H1 (cell line): Measurements from ENCODE around the gene CMC1. TPM values are rescaled to one million over a fixed set of nuclear protein-coding genes. Genes with fewer than 3 reads are reported as not detected.

Source experiments
- CTCF ChIA-PET: fragments of 300-600 bp; sonication (Branson Sonifier 250); formaldehyde crosslinking; loops from one replicate; lab custom pipeline; 2021; ENCODE audit not compliant: partially characterized antibody; lab: Charles Lee
- POLR2A ChIA-PET: fragments of 300-600 bp; sonication (Branson Sonifier 250); formaldehyde crosslinking; loops from one replicate; lab custom pipeline; 2021; ENCODE audit warnings: inconsistent platforms; ENCODE audit not compliant: partially characterized antibody; lab: Charles Lee
- DNase-seq, 2 experiments: peaks; one replicate each; pipeline versions ENCODE4 v3.0.0 to v3.0.0-alpha.2; 2010 to 2022; ENCODE audit warnings: low spot score in 2 of 2, low read depth in 1 of 2, mixed read lengths in 1 of 2
- FAIRE-seq: peaks from 2 replicates; lab custom pipeline; 2011; peaks lifted over from hg19 to GRCh38; lab: Jason Lieb, UNC
- H2AFZ ChIP-seq: 2 replicates; pipeline ENCODE4 v1.8.1; 2012; ENCODE audit warnings: low read length, inconsistent platforms
- H2AK5ac ChIP-seq: 2 replicates; pipeline ENCODE4 v1.6.1; 2013; ENCODE audit warnings: low read depth, low read length
- H2BK120ac ChIP-seq: replicated peaks from 2 replicates; pipeline ENCODE3; 2013; ENCODE audit warnings: low read depth, low read length, inconsistent platforms
- H2BK12ac ChIP-seq: 2 replicates; pipeline ENCODE4 v1.6.1; 2013; ENCODE audit warnings: low read depth, low read length
- H2BK15ac ChIP-seq: 2 replicates; pipeline ENCODE4 v1.6.1; 2013; ENCODE audit warnings: low read length
- H2BK20ac ChIP-seq: 2 replicates; pipeline ENCODE4 v1.6.1; 2013; ENCODE audit warnings: low read length
- H2BK5ac ChIP-seq: 2 replicates; pipeline ENCODE4 v1.6.1; 2013; ENCODE audit warnings: low read depth, low read length
- H3K14ac ChIP-seq: 2 replicates; pipeline ENCODE4 v1.6.1; 2013; ENCODE audit warnings: inconsistent platforms; ENCODE audit not compliant: insufficient read length
- H3K18ac ChIP-seq: 2 replicates; pipeline ENCODE4 v1.6.1; 2013; ENCODE audit warnings: low read length; ENCODE audit errors: extremely low read depth
- H3K23ac ChIP-seq: 2 replicates; pipeline ENCODE4 v1.6.1; 2013; ENCODE audit warnings: inconsistent platforms; ENCODE audit not compliant: insufficient read length
- H3K23me2 ChIP-seq: 2 replicates; pipeline ENCODE4 v1.6.1; 2013; ENCODE audit warnings: low read depth, low read length
- H3K27ac ChIP-seq: 2 replicates; pipeline ENCODE4 v1.6.1; 2011; ENCODE audit warnings: low read depth, low read length, inconsistent platforms
- H3K27me3 ChIP-seq, 4 experiments: replicated peaks in 1 of 4; 1 replicate in 1 of 4; 2 replicates in 3 of 4; pipeline versions ENCODE4 v1.6.1 to v1.8.1; 2011 to 2013; ENCODE audit warnings: low read length in 3 of 4, mild to moderate bottlenecking in 3 of 4, inconsistent platforms in 2 of 4, mixed read lengths in 2 of 4, moderate library complexity in 1 of 4; ENCODE audit not compliant: control insufficient read depth in 3 of 4, insufficient read depth in 3 of 4; ENCODE audit errors: extremely low read depth in 1 of 4
- H3K36me3 ChIP-seq, 4 experiments: 2 replicates each; pipeline versions ENCODE4 v1.6.1 to v1.8.1; 2011 to 2013; ENCODE audit warnings: mild to moderate bottlenecking in 4 of 4, low read length in 3 of 4, moderate library complexity in 2 of 4, control low read depth in 1 of 4, inconsistent platforms in 1 of 4; ENCODE audit not compliant: insufficient read depth in 4 of 4, control insufficient read depth in 2 of 4
- H3K4ac ChIP-seq: replicated peaks from 2 replicates; pipeline ENCODE3; 2013; ENCODE audit warnings: low read length, low read depth, mixed read lengths, inconsistent platforms; ENCODE audit not compliant: insufficient read length
- H3K4me1 ChIP-seq, 4 experiments: replicated peaks in 1 of 4; 1 replicate in 1 of 4; 2 replicates in 3 of 4; pipeline versions ENCODE4 v1.6.1 to v1.8.1; 2011 to 2013; ENCODE audit warnings: low read length in 3 of 4, inconsistent platforms in 2 of 4, mixed read lengths in 1 of 4; ENCODE audit not compliant: insufficient read depth in 4 of 4, control insufficient read depth in 3 of 4
- H3K4me2 ChIP-seq, 2 experiments: 2 replicates each; pipeline versions ENCODE4 v1.6.1 to v1.8.1; 2011 to 2013; ENCODE audit warnings: low read depth in 2 of 2, low read length in 2 of 2, control low read depth in 1 of 2, inconsistent platforms in 1 of 2, mild to moderate bottlenecking in 1 of 2; ENCODE audit not compliant: insufficient read depth in 1 of 2
- H3K4me3 ChIP-seq, 4 experiments: fragments of 200-600, 300-600 bp in 1 of 4; sonication (generic), shearing (Covaris generic), sonication (Bioruptor Twin) in 1 of 4; 2 replicates each; pipeline versions ENCODE4 v1.5.1 to v1.8.1; 2011 to 2016; ENCODE audit warnings: low read length in 4 of 4, low read depth in 3 of 4, control low read depth in 2 of 4, inconsistent platforms in 2 of 4, mild to moderate bottlenecking in 2 of 4, mixed read lengths in 1 of 4, moderate library complexity in 1 of 4; ENCODE audit not compliant: insufficient read depth in 2 of 4; ENCODE audit errors: extremely low read depth in 1 of 4
- H3K56ac ChIP-seq: replicated peaks from 2 replicates; pipeline ENCODE3; 2013; ENCODE audit warnings: low read depth, mild to moderate bottlenecking, mixed read lengths, low read length, inconsistent platforms; ENCODE audit not compliant: insufficient read length
- H3K79me1 ChIP-seq: 2 replicates; pipeline ENCODE4 v1.6.1; 2013; ENCODE audit warnings: low read depth, low read length, control low read depth
- H3K79me2 ChIP-seq, 2 experiments: 2 replicates each; pipeline versions ENCODE4 v1.6.1 to v1.8.1; 2012 to 2013; ENCODE audit warnings: low read length in 2 of 2, mild to moderate bottlenecking in 2 of 2, inconsistent platforms in 1 of 2; ENCODE audit not compliant: insufficient read depth in 2 of 2, control insufficient read depth in 1 of 2
- H3K9ac ChIP-seq, 4 experiments: replicated peaks in 1 of 4; 1 replicate in 1 of 4; 2 replicates in 3 of 4; pipeline versions ENCODE4 v1.6.1 to v1.8.1; 2011 to 2013; ENCODE audit warnings: low read depth in 3 of 4, low read length in 3 of 4, control low read depth in 2 of 4, mild to moderate bottlenecking in 2 of 4, moderate library complexity in 2 of 4, inconsistent platforms in 1 of 4; ENCODE audit errors: extremely low read depth in 1 of 4
- H3K9me3 ChIP-seq, 2 experiments: 2 replicates each; pipeline versions ENCODE4 v1.6.1 to v1.8.1; 2012 to 2013; ENCODE audit warnings: mild to moderate bottlenecking in 2 of 2, moderate library complexity in 2 of 2, control low read depth in 1 of 2, inconsistent platforms in 1 of 2, low read depth in 1 of 2, low read length in 1 of 2, mixed read lengths in 1 of 2; ENCODE audit not compliant: insufficient read depth in 2 of 2
- H4K20me1 ChIP-seq, 2 experiments: replicated peaks in 1 of 2; 2 replicates each; pipeline versions ENCODE3 to v1.8.1; 2011 to 2013; ENCODE audit warnings: inconsistent platforms in 2 of 2, low read length in 2 of 2, mild to moderate bottlenecking in 1 of 2; ENCODE audit not compliant: insufficient read depth in 2 of 2, control insufficient read depth in 1 of 2
- H4K5ac ChIP-seq: 2 replicates; pipeline ENCODE4 v1.6.1; 2013; ENCODE audit warnings: low read length, low read depth, mixed read lengths, inconsistent platforms; ENCODE audit not compliant: insufficient read length
- H4K8ac ChIP-seq: 2 replicates; pipeline ENCODE4 v1.8.0; 2013; ENCODE audit warnings: mild to moderate bottlenecking, moderate library complexity, low read length, inconsistent platforms; ENCODE audit not compliant: insufficient read depth; ENCODE audit errors: extremely low read depth
- H4K91ac ChIP-seq: replicated peaks from 2 replicates; pipeline ENCODE3; 2013; ENCODE audit warnings: low read length, mixed read lengths, inconsistent platforms; ENCODE audit not compliant: insufficient read length
- ASH2L ChIP-seq: fragments of 200-600, 300-600 bp; sonication (generic); IDR thresholded peaks from one replicate; pipeline ENCODE4 v1.7.1; 2017; ENCODE audit warnings: low read length
- CBX5 ChIP-seq: fragments of 300-800, 300-1000 bp; sonication (generic); IDR thresholded peaks from 2 replicates; pipeline ENCODE4 v1.7.1; 2016; ENCODE audit warnings: antibody characterized with exemption, low read length, low read depth
- CHD2 ChIP-seq: IDR thresholded peaks from 2 replicates; pipeline ENCODE4 v1.6.1; 2012; ENCODE audit warnings: low read length, improper control_type of control experiment
- CTBP2 ChIP-seq: IDR thresholded peaks from 2 replicates; pipeline ENCODE4 v1.7.0; 2011; ENCODE audit warnings: borderline replicate concordance, mild to moderate bottlenecking, moderate library complexity, mixed read lengths, low read length; ENCODE audit not compliant: insufficient read depth, insufficient read length
- E2F6 ChIP-seq: IDR thresholded peaks from 2 replicates; pipeline ENCODE4 v1.6.1; 2012; ENCODE audit warnings: inconsistent platforms
- EP300 ChIP-seq, 2 experiments: IDR thresholded peaks; 1 replicate in 1 of 2; 2 replicates in 1 of 2; pipeline ENCODE4 v1.6.1; 2011 to 2012; ENCODE audit warnings: low read depth in 2 of 2, low read length in 2 of 2, mild to moderate bottlenecking in 2 of 2, borderline replicate concordance in 1 of 2, inconsistent platforms in 1 of 2, moderate library complexity in 1 of 2
- NRF1 ChIP-seq: IDR thresholded peaks from 2 replicates; pipeline ENCODE4 v1.6.1; 2011; ENCODE audit warnings: mild to moderate bottlenecking, low read depth, low read length, improper control_type of control experiment
- PHF8 ChIP-seq: fragments of 200-600 bp; sonication (generic); conservative IDR thresholded peaks from 2 replicates; pipeline ENCODE4 v1.7.1; 2012; ENCODE audit warnings: low read depth, mild to moderate bottlenecking, inconsistent platforms, low read length, moderate library complexity
- RXRA ChIP-seq: IDR thresholded peaks from 2 replicates; pipeline ENCODE4 v1.6.1; 2011; ENCODE audit warnings: low read depth, mild to moderate bottlenecking, low read length, moderate library complexity; ENCODE audit not compliant: insufficient read depth
- SAP30 ChIP-seq: fragments of 300-600 bp; sonication (generic); IDR thresholded peaks from 2 replicates; pipeline ENCODE4 v1.7.1; 2012; ENCODE audit warnings: low read length, moderate library complexity, mild to moderate bottlenecking, inconsistent platforms; ENCODE audit not compliant: insufficient read depth, insufficient replicate concordance
- SIN3A ChIP-seq, 2 experiments: IDR thresholded peaks in 1 of 2; conservative IDR thresholded peaks in 1 of 2; 2 replicates each; pipeline ENCODE4 v1.6.1; 2011 to 2012; ENCODE audit warnings: low read length in 2 of 2, improper control_type of control experiment in 1 of 2, low read depth in 1 of 2, mild to moderate bottlenecking in 1 of 2
- SRF ChIP-seq: IDR thresholded peaks from 2 replicates; pipeline ENCODE4 v1.6.1; 2011; ENCODE audit warnings: mild to moderate bottlenecking, low read depth, low read length, moderate library complexity
- WGBS, 2 experiments: shearing (Covaris generic) in 1 of 2; methylation state at CpG; one replicate each; pipeline versions ENCODE4 v1.1.6 to v1.1.7; 2013 to 2015; ENCODE audit warnings: low lambda C conversion rate in 2 of 2, mixed read lengths in 2 of 2, inconsistent platforms in 1 of 2, low coverage in 1 of 2, missing lambda C conversion rate in 1 of 2; ENCODE audit not compliant: insufficient replicate concordance in 2 of 2, insufficient coverage in 1 of 2, insufficient read length in 1 of 2; ENCODE audit errors: extremely low coverage in 1 of 2, missing lambda C conversion rate in 1 of 2; 5-methylcytosine and 5-hydroxymethylcytosine counted together
- polyA plus RNA-seq, 7 experiments: library from polyadenylated mRNA; depleted of rRNA in 3 of 7; stranded (reverse) in 5 of 7; unstranded in 2 of 7; fragments of >200 nt in 5 of 7; fragments of 200-250 nt in 2 of 7; gene quantifications; 1 replicate in 5 of 7; 2 replicates in 1 of 7; 4 replicates in 1 of 7; pipeline versions ENCODE4 v1.2.1 to v1.2.3, GENCODE V29; 2011 to 2013; ENCODE audit warnings: missing spikeins in 2 of 7, mixed read lengths in 2 of 7
- total RNA-seq: library from RNA; stranded (reverse); fragmentation: NEBNext Ultra II Directional; extraction: Animal tissue kit (Norgen Biotek cat#: 25700); gene quantifications from 2 replicates; pipeline ENCODE4 v1.2.1, GENCODE V29; 2021

Gene CMC1
- total and polyA plus RNA-seq, 2 of the 8 experiments (the other 6 are each of a cell fraction or from before 2014, with no cell fraction given): 11.4 to 19.4 TPM

- no peak overlapping the region for H3K4me3 ChIP-seq
- DNase-seq: no peak
- TF ChIP-seq E2F6 (no peak), PHF8 (no peak), EP300 (IDR thresholded peaks at IDR 0.05; ENCODE audit: borderline replicate concordance in 1 of 2, low read depth in 2 of 2, low read length in 2 of 2) (no peak), ASH2L (no peak), CHD2 (no peak), RXRA (no peak), NRF1 (no peak), SIN3A (conservative IDR thresholded peaks at IDR 0.05 in 1 of 2, IDR thresholded peaks at IDR 0.05 in 1 of 2; ENCODE audit: low read depth in 1 of 2, low read length in 2 of 2) (no peak), CTBP2 (no peak), SRF (no peak), SAP30 (no peak), CBX5 (no peak)
Measured at GRCh38 chr3:28345690-28346089, 104.3 kb downstream of the CMC1 start.

More at GRCh38 chr3:28345690-28346089, 104.3 kb downstream of the CMC1 start:
- peaks cover 5% of the 10 kb centered on the region; the same call in 1 of the 2 replicates for H3K23me2 ChIP-seq
- no peak overlapping the region for H3K18ac ChIP-seq
- no peaks in the 10 kb centered on the region for H3K79me1 ChIP-seq
- no peak overlapping the region for H2AK5ac ChIP-seq
- ChIA-PET CTCF (no interaction called here), POLR2A (no interaction called here)
- no peak overlapping the region for H3K27ac ChIP-seq
- H3K4ac ChIP-seq: no peak overlapping the region
- no peak overlapping the region for H4K8ac ChIP-seq
- H2BK5ac ChIP-seq: no peak overlapping the region
- FAIRE-seq: no peak
- no peaks in the 10 kb centered on the region for H3K36me3 ChIP-seq
- H3K9me3 ChIP-seq: no peaks in the 10 kb centered on the region
- no peak overlapping the region for H3K14ac ChIP-seq
- 96% methylated on average over 1 of the region's 1 CpG; no CpG with 5 or more reads in 1 of the 2 experiments for WGBS, 2 experiments
- peaks cover 0 to 2% of the 10 kb centered on the region in 2 experiments for H4K20me1 ChIP-seq
- H3K79me2 ChIP-seq: peaks cover 0 to 44% of the 10 kb centered on the region in 2 experiments; a peak in 2 of 4 replicates
- H4K5ac ChIP-seq: no peak overlapping the region
- no peak overlapping the region for H3K23ac ChIP-seq
- H2BK120ac ChIP-seq: no peak overlapping the region
- H4K91ac ChIP-seq: no peak overlapping the region
- H2BK12ac ChIP-seq: no peak overlapping the region
- H3K9ac ChIP-seq: no peak overlapping the region
- H3K56ac ChIP-seq: no peak overlapping the region
- no peak overlapping the region for H2AFZ ChIP-seq
- peaks cover 0 to 2% (median 0%) of the 10 kb centered on the region in 4 experiments; a peak in 2 of 7 replicates for H3K4me1 ChIP-seq
- H3K27me3 ChIP-seq: no peaks in the 10 kb centered on the region
- H2BK15ac ChIP-seq: no peak overlapping the region
- no peak overlapping the region for H3K4me2 ChIP-seq
- no peak overlapping the region for H2BK20ac ChIP-seq
